ENCODE measurements around the gene SAMD8.

The SAMD8 gene

DNA sequence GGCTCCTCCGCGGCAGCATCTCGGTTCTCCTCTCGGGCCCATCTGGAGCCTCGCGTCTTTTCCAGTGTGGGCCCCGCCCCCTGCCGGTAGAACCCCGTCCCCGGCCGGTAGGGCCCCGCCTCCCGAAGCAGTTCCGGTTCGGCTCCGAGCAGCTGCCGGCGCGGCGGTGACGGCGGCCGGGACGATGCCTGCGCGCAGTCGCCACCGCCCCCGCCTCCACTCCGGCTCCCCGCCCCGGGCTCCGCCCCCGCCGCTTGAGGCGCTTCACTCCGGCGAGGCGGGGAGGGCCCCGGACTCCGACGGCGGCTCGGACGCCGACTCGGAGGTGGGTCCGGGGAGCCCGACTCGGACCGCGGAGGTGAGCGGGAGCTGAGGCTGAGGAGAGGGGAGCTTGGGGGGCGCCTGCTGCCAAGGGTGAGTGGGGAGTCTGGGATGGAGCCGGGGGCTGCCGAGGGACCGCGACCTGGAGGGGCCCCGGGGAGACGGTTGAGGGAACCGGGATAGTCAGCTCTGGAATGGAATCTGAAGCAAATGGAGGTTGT, at the start of gene SAMD8:
SAMD8 (plus strand) TSS at position 292 of the 542 bp plus-strand sequence. CDS start 38,873 bp downstream, outside the sequence.
- DNase-seq (ENCODE audit: low read depth in 3 of 3, low spot score in 1 of 3): peak; percentile 85 to 91 (median 89)

DNA sequence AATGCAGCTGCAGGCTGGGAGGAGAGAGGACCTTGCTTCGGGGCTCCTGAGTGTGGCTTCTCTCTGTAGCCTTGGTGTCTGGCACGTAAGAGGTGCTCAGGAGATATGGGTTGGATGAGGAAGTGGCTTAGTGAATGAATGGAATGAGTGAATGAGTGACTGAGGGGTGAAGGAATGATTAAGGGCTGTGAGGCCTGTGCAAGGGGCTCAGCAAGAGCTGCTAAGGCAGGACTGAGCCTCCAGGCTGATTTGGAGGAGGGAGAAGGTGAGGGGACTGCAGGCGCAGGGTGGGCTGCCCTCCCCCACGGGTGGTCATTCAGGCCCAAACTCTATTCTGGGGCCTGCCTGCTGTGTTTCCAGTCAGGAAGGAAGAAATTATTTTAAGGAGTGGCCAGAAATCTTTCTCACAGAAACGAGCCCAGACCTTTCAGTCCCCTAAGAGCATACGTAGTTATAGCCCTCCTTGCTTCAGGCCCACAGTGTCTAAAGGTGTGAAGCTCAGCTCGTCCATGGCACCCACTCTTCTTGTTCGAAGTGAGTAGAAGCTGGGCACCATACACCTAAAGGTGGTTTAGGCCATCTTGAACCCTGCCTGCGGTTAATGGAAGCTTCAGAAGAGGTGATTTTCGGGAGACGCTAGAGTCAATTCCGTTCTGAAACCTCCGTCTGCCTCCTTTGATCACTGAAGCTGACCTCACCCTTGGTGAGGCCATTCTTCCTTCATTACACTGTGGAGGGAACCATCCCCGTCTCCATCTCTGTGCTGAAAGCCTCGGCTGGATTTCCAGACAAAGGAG, 49.5 kb upstream of the SAMD8 start:
- DNase-seq (ENCODE audit: low read depth in 3 of 3, low spot score in 1 of 3): no peak

DNA sequence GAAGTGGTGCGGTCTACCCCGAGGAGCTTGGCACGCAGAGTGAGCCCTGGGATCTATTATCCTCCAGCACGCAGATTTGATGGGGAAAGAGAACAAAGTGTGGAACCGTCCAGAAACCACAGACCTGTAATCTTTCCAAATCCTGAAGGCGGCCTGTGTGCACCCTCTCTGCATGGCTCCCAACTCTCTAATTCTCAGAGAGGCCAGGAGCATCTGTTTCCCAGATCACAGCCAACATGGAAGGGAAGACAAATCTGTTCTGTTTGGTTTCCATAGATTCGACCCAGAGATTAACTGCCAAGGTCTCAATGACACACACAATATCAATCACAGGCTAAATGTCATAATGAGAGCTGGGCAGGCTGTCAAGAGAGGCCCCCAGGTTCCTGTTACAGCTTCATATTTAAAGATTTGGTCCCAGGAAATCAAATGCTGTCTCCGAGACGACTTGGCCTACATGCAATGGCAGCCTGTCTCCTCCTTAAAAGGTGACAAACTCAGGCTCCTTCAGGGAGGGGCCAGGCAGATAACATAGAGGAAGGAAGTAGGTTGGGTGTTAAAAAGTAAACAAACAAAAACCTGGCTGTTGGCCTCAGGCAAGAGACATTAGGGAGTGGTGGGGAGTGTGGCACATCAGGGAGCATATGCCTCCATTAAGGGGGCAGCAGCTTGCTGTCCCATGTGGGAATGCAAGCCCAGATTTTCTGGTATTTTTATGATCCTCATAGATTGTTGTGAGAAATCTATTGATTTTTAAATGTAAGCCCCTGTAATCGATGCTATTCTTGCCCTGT, 48.8 kb upstream of the SAMD8 start:
- DNase-seq (ENCODE audit: low read depth in 3 of 3, low spot score in 1 of 3): no peak

DNA sequence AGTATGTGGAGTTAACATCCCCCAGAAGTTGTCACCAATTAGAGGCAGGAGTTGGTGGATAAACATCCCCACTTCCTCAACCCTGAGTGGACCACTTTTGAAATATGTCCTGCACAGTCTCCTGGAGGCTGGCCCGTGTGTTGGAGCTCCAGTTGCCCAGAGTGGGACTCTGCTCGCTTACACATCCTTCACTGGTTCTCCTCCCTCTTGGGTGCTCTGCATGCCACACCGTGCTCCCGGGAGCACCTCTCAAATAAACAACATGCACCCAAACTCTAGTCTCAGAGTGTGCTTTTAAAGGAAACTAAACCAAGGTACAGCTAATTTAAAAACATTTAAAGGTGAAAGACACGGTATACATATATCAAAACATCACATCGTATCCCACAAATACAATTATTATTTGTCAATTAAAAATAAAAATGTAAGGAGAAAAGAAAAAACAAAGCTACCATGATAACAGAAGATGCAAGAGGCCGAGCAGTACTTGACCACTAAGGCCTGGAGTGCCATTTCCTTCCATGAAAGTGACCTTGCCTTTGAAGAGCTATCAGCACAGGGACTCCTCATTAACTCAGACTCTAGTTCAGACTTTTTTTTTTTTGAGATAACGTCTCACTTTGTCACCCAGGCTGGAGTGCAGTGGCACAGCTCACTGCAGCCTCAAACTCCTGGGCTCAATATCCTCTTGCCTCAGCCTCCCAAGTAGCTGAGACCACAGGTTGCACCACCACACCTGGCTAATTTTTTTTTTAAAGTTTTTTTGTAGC, 47.8 kb upstream of the SAMD8 start:
- DNase-seq (ENCODE audit: low read depth in 3 of 3, low spot score in 1 of 3): no peak

DNA sequence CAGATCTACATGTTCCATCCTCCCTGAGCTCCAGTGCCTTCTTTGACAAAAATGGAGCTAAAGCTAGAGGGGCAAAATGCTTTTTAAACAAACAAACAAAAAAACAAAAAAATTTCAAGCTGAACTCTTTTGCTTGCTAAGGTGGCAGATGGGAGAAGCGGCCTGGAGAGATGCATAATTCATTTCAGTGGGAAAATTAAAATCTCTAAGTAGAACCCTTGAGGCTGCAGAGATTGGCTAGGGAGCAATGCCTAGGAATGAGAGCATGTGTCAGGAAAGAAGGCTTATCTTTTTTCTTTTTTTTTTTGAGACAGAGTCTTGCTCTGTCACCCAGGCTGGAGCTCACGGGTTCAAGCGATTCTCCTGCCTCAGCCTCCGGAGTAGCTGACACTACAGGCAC, 46.4 kb upstream of the SAMD8 start:
- no peak for DNase-seq (ENCODE audit: low read depth in 3 of 3, low spot score in 1 of 3)

DNA sequence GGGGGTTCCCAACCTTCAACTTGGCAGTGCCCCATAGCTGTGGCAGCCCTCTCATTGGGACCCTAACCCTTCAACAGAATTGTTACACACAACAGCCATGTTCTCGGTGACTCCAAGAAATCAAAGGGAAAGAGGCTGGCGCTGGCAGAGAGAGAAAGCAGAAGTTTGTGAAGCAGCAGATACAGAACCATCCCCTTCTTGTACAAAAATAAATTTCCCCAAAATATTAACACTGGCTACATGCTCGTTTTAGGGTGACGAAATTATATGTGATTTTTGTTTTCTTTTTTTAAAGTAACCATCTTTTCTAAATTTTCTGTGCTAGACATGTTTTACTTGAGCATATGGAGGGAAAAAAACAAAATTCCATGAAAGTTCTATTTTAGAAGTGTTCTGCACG, 45.2 kb upstream of the SAMD8 start:
- no peak for DNase-seq (ENCODE audit: low read depth in 3 of 3, low spot score in 1 of 3)

DNA sequence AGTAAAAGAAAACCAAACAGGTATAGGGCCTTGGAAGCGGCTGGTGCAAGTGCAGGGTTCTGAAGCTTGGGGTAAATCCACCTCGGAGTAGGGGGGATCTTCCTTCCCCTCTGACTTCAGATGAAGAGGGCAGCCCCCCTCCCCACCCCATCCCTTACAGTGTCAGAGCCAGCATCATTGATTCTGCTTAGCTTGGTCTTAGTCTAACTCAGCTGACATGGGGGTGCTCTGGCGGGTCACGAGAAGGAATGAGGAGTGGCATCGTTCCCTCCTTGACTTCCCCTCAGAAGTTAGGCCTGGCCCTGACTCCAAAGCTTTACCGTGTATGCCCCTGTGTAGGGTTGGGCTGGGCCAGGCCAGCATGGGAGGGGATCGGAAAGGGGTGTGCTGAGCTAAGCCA, 44.2 kb upstream of the SAMD8 start:
- no peak for DNase-seq (ENCODE audit: low read depth in 3 of 3, low spot score in 1 of 3)

DNA sequence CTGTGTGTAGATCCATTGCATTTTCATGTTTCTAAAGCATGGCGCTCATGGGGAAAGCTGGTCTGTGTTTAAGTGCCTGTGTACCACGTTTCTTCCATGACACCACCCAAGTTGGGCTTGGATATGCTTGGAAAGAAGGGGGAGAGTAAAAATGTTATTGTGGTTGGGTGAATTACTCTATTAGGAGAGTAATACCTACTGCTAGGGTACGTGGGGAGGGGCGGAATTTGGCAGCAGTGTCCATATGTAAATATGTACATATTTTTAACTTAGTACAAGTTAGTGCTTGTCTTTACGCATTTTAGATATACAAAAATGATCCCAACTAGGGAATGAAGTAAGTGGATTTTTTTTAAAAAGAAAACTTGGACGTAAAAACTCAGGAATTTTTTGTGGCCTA, 42.9 kb upstream of the SAMD8 start:
- DNase-seq (ENCODE audit: low read depth in 3 of 3, low spot score in 1 of 3): no peak

DNA sequence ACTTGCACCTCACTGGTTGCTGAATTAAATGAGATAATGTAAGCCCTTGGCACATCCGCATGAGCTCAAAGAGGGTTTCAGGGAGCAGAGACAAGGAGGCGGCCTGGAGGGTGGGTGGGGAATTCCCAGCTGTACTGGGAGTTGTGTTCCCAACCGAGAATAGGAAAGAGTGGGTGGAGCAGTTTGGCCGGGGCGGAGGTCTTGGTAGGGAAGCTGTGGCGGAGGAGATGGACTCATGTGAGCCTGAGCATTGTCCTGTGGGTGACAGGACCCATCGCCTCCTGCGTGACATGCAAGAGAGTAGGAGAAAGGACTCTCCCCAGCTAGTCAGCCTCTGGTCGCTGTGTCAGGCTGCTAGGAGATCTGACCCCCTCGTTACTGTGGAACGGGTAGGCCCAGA, 41.0 kb upstream of the SAMD8 start:
- DNase-seq (ENCODE audit: low read depth in 3 of 3, low spot score in 1 of 3): no peak

DNA sequence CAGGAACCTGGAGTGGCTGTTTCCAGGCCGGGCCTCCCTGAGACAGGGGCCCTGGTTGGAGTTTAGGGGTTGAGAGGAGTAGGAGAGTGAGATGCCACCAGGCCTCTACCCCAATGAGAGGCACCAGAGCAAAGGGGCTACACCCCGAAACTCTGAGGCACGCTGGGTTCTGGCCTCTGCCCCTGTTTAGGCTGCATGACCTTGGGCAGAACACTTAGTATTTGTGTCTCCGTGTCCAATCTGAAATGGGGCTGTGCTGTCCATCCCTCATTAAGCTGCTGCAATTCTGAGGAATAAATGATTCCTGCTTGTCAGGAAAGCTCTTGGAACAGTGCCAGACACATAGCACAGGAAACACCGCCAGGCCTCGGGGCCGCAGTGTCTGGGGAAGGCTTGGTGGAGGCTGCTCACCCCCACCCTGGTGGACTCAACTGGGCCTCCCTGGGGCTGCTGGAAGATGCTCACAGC, 40.5 kb upstream of the SAMD8 start:
- no peak for DNase-seq (ENCODE audit: low read depth in 3 of 3, low spot score in 1 of 3)

DNA sequence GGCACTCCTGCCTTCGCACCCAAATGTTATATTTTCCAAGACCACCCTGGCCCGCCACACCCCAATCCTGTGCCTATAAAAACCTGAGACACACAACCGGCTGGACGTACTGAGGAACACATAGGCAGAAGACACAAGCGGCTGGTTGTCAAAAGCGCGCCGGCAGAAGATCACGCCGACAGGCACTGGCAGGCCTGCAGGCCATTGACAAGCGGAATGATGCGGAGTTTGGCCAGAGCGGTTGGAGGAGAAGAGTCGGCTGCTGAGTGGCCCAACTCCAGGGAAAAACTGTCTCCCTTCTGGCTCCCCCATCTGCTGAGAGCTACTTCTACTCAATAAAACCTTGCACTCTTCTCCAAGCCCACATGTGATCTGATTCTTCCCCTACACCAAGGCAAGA, 39.7 kb upstream of the SAMD8 start:
- DNase-seq (ENCODE audit: low read depth in 3 of 3, low spot score in 1 of 3): no peak

DNA sequence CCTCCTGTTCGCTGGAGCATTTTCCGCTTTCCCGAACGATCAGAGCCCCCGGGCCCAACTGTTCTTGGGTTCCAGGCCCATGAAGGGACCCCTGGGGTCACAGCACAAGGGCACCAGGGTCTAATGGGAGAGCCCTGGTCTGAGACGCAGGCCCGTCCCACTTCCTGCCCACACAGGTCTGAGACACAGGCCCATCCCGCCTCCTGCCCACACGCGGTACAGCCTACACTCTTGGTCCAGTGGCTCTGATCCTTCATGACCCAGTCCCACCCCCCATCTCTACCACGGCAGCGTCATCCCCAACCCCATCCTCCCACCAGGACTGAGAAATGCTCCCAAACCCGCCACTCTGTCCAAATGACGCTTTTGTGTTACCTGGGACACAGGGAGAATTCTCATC, 38.7 kb upstream of the SAMD8 start:
- no peak for DNase-seq (ENCODE audit: low read depth in 3 of 3, low spot score in 1 of 3)

DNA sequence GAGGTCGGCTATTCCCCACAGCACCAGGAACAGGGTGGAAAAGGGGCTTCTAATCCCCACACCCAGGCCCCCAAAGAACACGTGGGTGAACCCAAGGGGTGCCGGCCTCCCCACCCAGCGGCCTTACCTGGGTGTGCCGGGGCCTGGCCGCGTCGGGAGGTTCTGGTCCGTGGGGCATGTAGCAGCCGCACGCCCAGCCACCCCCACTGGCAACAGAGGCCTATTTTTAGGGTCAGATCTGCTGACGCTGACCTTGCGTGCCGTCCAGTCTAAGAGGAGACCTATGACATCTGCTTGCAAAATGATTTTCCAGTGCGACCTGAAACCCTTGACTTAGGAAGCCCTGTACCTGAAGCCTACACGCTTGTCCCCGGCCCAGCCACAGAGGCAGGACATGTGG, 38.0 kb upstream of the SAMD8 start:
- DNase-seq (ENCODE audit: low read depth in 3 of 3, low spot score in 1 of 3): no peak

DNA sequence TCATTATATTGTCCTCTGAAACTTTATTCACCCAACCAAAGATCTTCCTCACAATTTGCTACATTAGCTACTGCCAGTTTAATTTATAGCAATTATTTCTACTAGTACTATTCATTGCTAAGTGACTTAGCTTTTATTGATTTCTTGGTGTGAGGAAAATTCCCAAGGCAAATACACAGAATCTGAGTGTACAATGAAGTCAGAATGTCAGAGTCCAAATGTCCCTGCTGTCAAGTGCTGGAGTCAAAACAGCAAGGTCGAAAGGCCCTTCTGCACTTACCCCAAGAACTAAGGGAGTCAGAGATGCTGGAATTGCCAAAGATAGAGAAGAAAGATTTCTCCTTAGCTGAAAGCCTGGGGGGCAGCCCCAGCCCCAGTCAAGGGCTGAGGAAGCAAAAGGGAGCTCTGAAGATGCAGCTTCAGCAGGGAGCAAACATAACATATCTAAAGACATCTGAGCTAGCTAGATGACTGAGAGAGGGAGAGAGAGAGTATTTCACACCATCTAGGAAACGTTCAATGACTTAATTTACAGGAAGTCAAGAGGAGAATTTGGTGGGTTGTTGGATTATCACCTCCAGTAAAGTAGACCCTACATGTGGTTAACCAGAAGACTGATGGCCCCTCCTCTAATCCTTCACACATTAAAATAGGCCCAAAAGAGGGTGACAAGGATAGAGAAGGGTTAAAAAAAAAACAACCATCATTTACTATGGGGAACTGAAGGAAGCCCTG, 36.6 kb upstream of the SAMD8 start:
- no peak for DNase-seq (ENCODE audit: low read depth in 3 of 3, low spot score in 1 of 3)

DNA sequence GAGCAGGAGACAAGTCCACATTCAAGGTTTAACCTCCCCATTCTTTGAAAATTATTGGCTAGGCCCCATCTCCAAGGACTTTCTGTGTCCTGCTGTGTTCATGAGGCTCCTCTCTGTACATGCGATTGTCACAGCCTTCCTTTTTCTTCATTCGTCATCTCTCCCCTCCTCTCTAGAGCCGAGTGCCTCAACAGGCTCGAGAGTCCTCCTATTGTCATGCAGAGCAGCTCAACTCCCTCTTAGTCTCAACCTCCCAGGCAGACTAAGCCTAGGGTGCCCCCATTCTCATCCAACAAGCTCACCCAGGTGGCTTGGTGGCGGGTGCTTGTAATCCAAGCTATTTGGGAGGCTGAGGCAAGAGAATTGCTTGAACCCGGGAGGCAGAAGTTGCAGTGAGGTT, 35.1 kb upstream of the SAMD8 start:
- DNase-seq (ENCODE audit: low read depth in 3 of 3, low spot score in 1 of 3): no peak

DNA sequence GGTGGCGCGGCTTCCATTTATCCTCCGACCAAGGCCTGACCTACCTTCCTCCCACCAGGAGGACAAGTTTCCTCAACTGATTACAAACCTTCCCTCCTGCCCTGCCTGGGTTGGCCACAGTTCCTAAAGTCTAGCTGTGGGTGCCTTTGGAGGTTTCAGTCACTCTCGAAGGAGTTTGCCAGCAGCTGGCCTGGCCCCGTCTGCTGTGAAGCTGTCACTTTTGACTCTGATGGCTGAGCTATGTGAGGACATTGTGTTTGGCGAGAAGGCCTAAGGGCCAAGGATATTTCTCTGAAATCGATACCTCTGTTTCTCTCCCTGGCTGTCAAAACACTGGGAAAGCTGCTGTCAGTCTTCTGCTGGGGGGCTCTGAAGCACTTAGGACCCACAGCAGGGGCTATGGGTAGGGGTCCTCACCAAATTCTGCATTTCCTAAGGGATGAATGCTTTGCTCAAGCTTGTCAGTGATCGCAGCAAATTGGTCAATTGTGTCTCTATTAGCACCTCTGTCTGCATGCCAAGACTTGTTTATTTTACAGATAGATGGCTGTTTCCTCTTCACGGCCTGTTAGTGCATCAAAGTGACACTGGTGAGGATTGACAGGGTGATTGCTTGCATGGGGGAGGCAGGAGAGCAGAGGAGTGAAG, 31.9 kb upstream of the SAMD8 start:
- no peak for DNase-seq (ENCODE audit: low read depth in 3 of 3, low spot score in 1 of 3)

DNA sequence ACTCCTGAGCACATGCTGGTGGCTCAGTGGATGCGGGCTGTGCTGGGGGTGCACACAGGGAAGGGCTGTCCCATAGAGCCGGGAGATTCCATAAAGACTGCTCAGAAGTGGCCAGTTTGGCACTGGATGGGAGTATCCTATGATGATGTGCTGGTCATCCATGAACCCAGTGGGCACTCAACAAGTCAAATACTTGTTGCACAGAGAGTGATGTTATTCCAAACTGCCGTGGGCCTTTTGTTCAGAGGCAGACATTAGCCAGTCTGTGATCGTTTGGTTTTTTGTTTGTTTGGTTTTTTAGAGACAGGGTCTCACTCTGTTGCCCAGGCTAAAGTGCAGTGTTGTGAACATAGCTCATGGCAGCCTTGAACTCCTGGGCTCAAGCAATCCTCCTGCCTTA, 30.9 kb upstream of the SAMD8 start:
- DNase-seq (ENCODE audit: low read depth in 3 of 3, low spot score in 1 of 3): no peak

DNA sequence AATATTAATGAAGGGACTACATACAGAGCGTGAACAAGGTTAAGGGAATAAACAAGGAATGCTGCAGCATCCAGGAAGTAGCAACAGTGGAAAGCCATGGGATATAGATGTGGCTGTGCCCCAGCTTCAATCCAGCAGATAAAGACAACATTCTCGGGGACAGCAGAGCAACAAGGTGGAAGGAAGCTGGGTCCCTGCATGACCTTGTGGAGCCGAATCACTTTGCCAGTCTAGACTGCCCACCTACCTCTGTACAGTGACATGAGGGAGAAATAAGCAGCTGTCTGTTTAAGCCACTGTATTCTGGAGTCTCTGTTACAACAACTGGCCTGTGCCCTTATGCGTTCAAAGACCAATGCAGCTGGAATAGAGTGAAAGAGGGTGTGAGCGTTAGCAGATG, 30.1 kb upstream of the SAMD8 start:
- DNase-seq (ENCODE audit: low read depth in 3 of 3, low spot score in 1 of 3): no peak

DNA sequence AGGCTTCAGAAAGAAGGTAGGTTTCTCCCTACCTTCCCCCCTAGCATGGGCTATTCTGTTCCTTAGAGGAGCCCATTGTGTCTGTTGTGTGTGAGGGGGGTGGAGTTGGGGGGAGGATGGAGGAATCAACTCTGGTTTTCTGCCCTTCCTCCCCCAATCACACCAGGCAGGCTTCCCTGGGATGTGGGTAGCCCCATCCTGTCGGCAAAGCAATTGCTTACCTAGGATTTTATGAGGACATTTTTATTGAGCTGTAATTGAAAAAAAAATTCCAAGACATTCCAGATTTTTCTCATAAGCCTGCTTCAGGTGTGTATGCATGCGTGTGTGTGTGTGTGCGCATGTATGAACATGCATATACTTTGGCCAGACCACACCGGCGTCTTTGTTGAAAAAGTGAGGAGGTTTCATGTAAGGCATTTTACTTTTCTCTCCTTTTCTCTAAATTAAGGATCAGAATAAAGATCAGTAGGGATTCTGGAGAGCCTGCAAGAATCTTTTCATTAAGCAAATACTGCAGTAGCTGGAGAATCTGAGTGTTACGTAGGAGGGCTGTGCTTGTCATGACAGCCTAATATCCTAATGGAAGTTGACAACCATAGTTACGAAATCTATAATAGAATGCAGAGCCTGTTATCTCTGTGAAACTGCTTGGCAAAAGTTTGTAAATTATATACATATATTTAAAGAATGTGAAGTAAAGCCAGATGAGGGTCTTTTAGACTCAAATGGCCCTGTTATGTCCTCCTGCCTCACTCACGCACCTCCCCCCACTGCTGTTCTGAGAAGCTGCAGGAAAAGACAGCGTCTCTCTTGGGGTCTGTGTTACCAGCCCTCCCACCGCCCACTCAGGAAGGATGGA, 27.3 kb upstream of the SAMD8 start:
- DNase-seq (ENCODE audit: low read depth in 3 of 3, low spot score in 1 of 3): no peak

Data from stimulated activated CD4-positive, alpha-beta T cell treated with anti-CD3 and anti-CD28 coated beads, TNF-alpha, amount 100 ng/mL, for 1 hour (primary cell).